ENCODE measurements around the gene CSNK1A1L. TPM values are rescaled to one million over a fixed set of nuclear protein-coding genes. Genes with fewer than 3 reads are reported as not detected.

Gene CSNK1A1L
- total RNA-seq, result not detected
- not detected for polyA plus RNA-seq
- long read RNA-seq, donor 1, partial matches to known transcripts, result 0 of 1 reads
- long read RNA-seq, donor 1, other reads (novel, unspliced or antisense), result 0 of 1 reads
- long read RNA-seq, donor 2, partial matches to known transcripts, result 0 of 1 reads
- long read RNA-seq, donor 2, other reads (novel, unspliced or antisense), result 0 of 1 reads

DNA sequence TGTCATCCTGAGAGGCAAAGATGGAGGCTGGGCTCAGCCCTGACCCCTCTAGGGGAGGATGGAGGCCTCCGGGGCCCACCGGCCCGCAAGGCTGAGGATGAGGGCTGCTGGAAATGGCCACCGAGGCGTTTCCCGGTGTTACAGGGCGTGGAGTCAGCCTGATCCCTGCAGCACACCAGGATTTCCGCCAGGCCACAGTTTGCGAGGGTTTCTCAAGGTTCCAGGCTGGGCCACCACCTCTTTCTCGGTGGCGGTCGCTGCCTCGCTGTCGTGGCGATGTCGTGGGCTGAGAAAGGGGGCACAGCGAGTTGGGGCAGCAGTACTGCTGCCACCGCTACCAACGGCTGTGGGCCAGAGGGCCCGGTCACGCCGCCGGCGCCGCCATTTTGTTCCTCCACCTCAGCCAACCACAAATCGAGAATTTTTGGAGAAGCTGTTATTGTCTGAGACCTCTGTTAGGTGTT lies at the start of gene CSNK1A1L:
Gene CSNK1A1L (minus strand): TSS at position 414 of the 464 bp plus-strand sequence. CDS start 408 bp downstream, at position 6.
- no peaks in the 10 kb centered on the region for H3K9me3 ChIP-seq
- peaks cover 0 to 8% (median 0%) of the 10 kb centered on the region in 6 donors for H3K4me1 ChIP-seq
- TF ChIP-seq, protein P1, sequence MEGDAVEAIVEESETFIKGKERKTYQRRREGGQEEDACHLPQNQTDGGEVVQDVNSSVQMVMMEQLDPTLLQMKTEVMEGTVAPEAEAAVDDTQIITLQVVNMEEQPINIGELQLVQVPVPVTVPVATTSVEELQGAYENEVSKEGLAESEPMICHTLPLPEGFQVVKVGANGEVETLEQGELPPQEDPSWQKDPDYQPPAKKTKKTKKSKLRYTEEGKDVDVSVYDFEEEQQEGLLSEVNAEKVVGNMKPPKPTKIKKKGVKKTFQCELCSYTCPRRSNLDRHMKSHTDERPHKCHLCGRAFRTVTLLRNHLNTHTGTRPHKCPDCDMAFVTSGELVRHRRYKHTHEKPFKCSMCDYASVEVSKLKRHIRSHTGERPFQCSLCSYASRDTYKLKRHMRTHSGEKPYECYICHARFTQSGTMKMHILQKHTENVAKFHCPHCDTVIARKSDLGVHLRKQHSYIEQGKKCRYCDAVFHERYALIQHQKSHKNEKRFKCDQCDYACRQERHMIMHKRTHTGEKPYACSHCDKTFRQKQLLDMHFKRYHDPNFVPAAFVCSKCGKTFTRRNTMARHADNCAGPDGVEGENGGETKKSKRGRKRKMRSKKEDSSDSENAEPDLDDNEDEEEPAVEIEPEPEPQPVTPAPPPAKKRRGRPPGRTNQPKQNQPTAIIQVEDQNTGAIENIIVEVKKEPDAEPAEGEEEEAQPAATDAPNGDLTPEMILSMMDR (IDR thresholded peaks at IDR 0.05 in 8 of 11, conservative IDR thresholded peaks at IDR 0.05 in 3 of 11), result no peak
- TF ChIP-seq POLR2A (IDR thresholded peaks at IDR 0.05) (no peak), POLR2AphosphoS5 (IDR thresholded peaks at IDR 0.05) (peak in 1 of 3 donors; percentile 27)
- WGBS, 5 donors, result 91 to 95% (median 91%) methylated on average over 10 to 26 of the region's 26 CpGs
- no peak for DNase-seq
- intact Hi-C loops (cut with DNase I; ENCODE audit: low total_unique reads), result no loop called here
- H3K4me3 ChIP-seq, result no peak within 1 kb of the TSS
- H3K27me3 ChIP-seq (replicated peaks in 1 of 7), result peaks cover 0 to 7% (median 0%) of the 10 kb centered on the region in 7 donors
- H3K27ac ChIP-seq, result no peak within 1 kb of the TSS
- H3K36me3 ChIP-seq, result peaks cover 0 to 27% (median 0%) of the 10 kb centered on the region in 6 donors

DNA sequence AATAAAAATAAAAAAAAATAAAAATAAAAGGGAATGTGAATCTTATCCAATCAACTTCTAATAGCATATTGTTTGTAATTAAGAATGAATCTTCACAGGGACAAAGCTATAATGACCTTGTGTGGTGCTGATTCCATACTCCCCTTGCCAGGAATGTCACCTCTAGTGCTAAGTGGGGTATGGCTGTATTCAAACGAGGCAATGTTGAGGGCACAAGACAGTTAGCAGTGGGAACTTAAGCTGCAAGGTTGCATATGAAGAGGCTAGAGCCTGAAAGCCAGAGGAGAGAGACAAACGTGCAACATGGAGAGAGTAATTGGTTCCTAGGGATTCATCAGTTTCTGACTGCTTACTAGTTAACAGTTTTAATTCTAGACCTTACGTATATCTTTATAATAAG lies 43.9 kb upstream of the CSNK1A1L start:
- intact Hi-C loops (cut with DNase I; ENCODE audit: low total_unique reads), result no loop called here
- H3K27ac ChIP-seq, result no peak overlapping the region
- H3K4me3 ChIP-seq, result no peak overlapping the region
- no peaks in the 10 kb centered on the region for H3K27me3 ChIP-seq (replicated peaks in 1 of 7)
- no peaks in the 10 kb centered on the region for H3K36me3 ChIP-seq
- DNase-seq, result no peak
- no peak for TF ChIP-seq POLR2A (IDR thresholded peaks at IDR 0.05)
- WGBS, 5 donors, result 44 to 54% (median 46%) methylated on average over 3 of the region's 3 CpGs
- H3K9me3 ChIP-seq, result no peaks in the 10 kb centered on the region
- no peaks in the 10 kb centered on the region for H3K4me1 ChIP-seq

DNA sequence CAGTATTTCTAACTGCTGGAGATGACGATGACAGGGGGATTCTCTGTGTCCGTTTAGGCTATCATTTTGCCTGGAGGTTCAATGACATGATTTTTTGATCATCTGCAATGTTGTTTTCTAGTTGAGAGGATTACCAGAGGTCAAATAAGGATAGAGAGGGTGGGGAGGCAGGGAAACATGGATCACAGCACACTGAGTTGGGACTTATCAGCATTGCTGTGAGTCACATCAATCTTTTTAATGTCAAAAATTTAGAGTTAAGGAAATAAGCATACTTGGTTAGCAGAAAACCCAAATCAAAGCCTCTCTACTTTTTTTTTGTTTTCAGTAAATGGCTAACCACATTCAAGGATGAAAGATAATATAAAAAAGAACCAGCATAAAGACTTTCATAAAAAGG lies 43.0 kb upstream of the CSNK1A1L start:
- H3K4me3 ChIP-seq, result no peak overlapping the region
- H3K4me1 ChIP-seq, result no peaks in the 10 kb centered on the region
- H3K27ac ChIP-seq, result no peak overlapping the region
- no peak for DNase-seq
- H3K27me3 ChIP-seq (replicated peaks in 1 of 7), result no peaks in the 10 kb centered on the region
- TF ChIP-seq POLR2AphosphoS5 (IDR thresholded peaks at IDR 0.05) (no peak), POLR2A (IDR thresholded peaks at IDR 0.05) (no peak)
- TF ChIP-seq, protein P1 (IDR thresholded peaks at IDR 0.05 in 8 of 11, conservative IDR thresholded peaks at IDR 0.05 in 3 of 11), result no peak
- H3K9me3 ChIP-seq, result no peaks in the 10 kb centered on the region
- H3K36me3 ChIP-seq, result no peaks in the 10 kb centered on the region
- intact Hi-C loops (cut with DNase I; ENCODE audit: low total_unique reads), result no loop called here
- 48 to 80% (median 72%) methylated on average over 2 of the region's 2 CpGs for WGBS, 5 donors

DNA sequence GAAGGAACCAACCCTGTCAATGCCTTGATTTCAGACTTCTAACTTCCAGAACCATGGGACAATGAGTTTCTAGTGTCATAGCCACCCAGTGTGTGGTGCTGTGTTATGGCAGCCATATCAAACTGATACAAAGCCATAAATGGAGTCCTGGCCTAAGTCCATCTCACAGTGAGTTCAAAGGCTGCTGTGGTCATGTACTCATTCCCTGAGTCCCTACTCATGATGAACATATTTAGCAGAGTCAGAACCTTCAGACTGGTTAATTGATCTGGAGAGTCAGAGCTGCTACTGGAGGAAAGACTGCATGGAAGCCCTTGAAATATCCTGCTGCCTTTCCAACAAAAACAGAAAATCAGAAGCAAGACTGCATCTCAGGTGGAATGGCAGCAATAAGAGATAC lies 39.2 kb upstream of the CSNK1A1L start:
- Histone ChIP-seq H3K4me3 (no peak overlapping the region), H3K36me3 (no peaks in the 10 kb centered on the region), H3K27me3 (replicated peaks in 1 of 7) (no peaks in the 10 kb centered on the region), H3K27ac (no peak overlapping the region), H3K4me1 (no peaks in the 10 kb centered on the region), H3K9me3 (no peaks in the 10 kb centered on the region)
- TF ChIP-seq, protein P1 (IDR thresholded peaks at IDR 0.05 in 8 of 11, conservative IDR thresholded peaks at IDR 0.05 in 3 of 11), result no peak
- TF ChIP-seq POLR2AphosphoS5 (IDR thresholded peaks at IDR 0.05) (no peak), POLR2A (IDR thresholded peaks at IDR 0.05) (no peak)
- DNase-seq, result no peak
- intact Hi-C loops (cut with DNase I; ENCODE audit: low total_unique reads), result no loop called here

Data from spleen (tissue), 13 donors.